GM12801 (cell line): ENCODE measurements around the gene COL25A1.

Experiments used
- CTCF ChIP-seq: IDR thresholded peaks from one replicate; pipeline ENCODE4 v1.5.1; 2011; ENCODE audit warnings: control low read depth; ENCODE audit not compliant: insufficient read length; ENCODE audit errors: extremely low read depth

COL25A1 gene

GRCh38 chr4:109233570-109233969, 68.9 kb downstream of the COL25A1 start:
- no peak for TF ChIP-seq CTCF

GRCh38 chr4:109232681-109233080, 69.8 kb downstream of the COL25A1 start:
- no peak for TF ChIP-seq CTCF

GRCh38 chr4:109231331-109231730, 71.1 kb downstream of the COL25A1 start:
- TF ChIP-seq CTCF = no peak

- TF ChIP-seq CTCF = no peak
Measured at GRCh38 chr4:109229028-109229427, 73.4 kb downstream of the COL25A1 start.

GRCh38 chr4:109218288-109218687, 84.2 kb downstream of the COL25A1 start:
- TF ChIP-seq CTCF = no peak

GRCh38 chr4:109216085-109216696, 86.3 kb downstream of the COL25A1 start:
- TF ChIP-seq CTCF = no peak

GRCh38 chr4:109215506-109215905, 87.0 kb downstream of the COL25A1 start:
- no peak for TF ChIP-seq CTCF
